Stimulated activated CD4-positive, alpha-beta T cell treated with anti-CD3 and anti-CD28 coated beads, Interleukin-4, amount 100 ng/mL, for 48 hours (primary cell): ENCODE results near the gene USP3.
"Not testable (repeated sequence)": the region's sequence is repeated elsewhere in the genome, so short reads cannot be mapped to it uniquely, and the experiment has no call there.

ENCODE experiments used
- DNase-seq, 2 donors: peaks; one replicate each; pipeline ENCODE4 v3.0.0-alpha.2; 2020; ENCODE audit warnings: low read depth in 2 of 2

The USP3 gene

GRCh38 chr15:63475707-63476106 lies 28.7 kb upstream of the USP3 start:
- DNase-seq = no peak

GRCh38 chr15:63476229-63476632 lies 28.2 kb upstream of the USP3 start:
- DNase-seq = no peak

- no peak for DNase-seq
Observed at GRCh38 chr15:63478243-63478642, 26.1 kb upstream of the USP3 start.

- DNase-seq = no peak
Observed at GRCh38 chr15:63480441-63480821, 24.0 kb upstream of the USP3 start.

GRCh38 chr15:63481105-63481810 lies 23.1 kb upstream of the USP3 start:
- no peak for DNase-seq

GRCh38 chr15:63482874-63483323 lies 21.5 kb upstream of the USP3 start:
- no peak for DNase-seq

GRCh38 chr15:63483521-63484371 lies 20.6 kb upstream of the USP3 start:
- no peak for DNase-seq

- DNase-seq = no peak
Observed at GRCh38 chr15:63484433-63485186, 19.8 kb upstream of the USP3 start.

- DNase-seq = peak; percentile 88 to 90
Observed at GRCh38 chr15:63487076-63487757, 17.2 kb upstream of the USP3 start.

GRCh38 chr15:63487758-63488397 lies 16.5 kb upstream of the USP3 start:
- DNase-seq = not testable (repeated sequence)

GRCh38 chr15:63488398-63488960 lies 15.9 kb upstream of the USP3 start:
- no peak for DNase-seq

GRCh38 chr15:63489352-63489751 lies 15.0 kb upstream of the USP3 start:
- no peak for DNase-seq

GRCh38 chr15:63490345-63491034 lies 13.9 kb upstream of the USP3 start:
- DNase-seq = no peak

- no peak for DNase-seq
Observed at GRCh38 chr15:63491116-63491827, 13.1 kb upstream of the USP3 start.

- DNase-seq = no peak
Observed at GRCh38 chr15:63491979-63492378, 12.4 kb upstream of the USP3 start.

- DNase-seq = no peak
Observed at GRCh38 chr15:63492541-63493077, 11.8 kb upstream of the USP3 start.

- DNase-seq = no peak
Observed at GRCh38 chr15:63493436-63493835, 11.0 kb upstream of the USP3 start.

GRCh38 chr15:63494408-63494807 lies 10.0 kb upstream of the USP3 start:
- no peak for DNase-seq

GRCh38 chr15:63495343-63495742 lies 9.1 kb upstream of the USP3 start:
- no peak for DNase-seq
